ENCODE data around the gene USP10.

DNA sequence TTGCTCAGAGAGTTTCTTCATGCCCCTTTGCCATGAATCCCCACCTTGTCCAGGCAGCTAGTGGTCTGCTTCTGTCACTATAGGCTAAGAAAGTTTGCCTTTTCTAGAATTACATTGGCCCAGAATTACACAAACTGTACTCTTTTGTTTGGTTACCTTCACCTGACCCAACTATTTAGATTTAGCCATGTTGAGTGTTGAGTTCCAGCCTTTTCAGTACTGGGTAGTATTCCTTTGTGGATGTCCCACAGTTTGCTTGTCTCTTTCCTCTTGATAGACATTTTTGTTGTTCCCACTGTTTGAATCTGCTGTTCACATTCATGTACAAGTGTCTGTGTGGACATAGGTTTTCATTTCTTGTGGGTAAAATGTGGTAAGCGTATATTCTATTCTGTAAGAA is 22.3 kb downstream of the USP10 start:
- TF ChIP-seq ZFX (IDR thresholded peaks at IDR 0.05): no peak
- TF ChIP-seq, protein P1, sequence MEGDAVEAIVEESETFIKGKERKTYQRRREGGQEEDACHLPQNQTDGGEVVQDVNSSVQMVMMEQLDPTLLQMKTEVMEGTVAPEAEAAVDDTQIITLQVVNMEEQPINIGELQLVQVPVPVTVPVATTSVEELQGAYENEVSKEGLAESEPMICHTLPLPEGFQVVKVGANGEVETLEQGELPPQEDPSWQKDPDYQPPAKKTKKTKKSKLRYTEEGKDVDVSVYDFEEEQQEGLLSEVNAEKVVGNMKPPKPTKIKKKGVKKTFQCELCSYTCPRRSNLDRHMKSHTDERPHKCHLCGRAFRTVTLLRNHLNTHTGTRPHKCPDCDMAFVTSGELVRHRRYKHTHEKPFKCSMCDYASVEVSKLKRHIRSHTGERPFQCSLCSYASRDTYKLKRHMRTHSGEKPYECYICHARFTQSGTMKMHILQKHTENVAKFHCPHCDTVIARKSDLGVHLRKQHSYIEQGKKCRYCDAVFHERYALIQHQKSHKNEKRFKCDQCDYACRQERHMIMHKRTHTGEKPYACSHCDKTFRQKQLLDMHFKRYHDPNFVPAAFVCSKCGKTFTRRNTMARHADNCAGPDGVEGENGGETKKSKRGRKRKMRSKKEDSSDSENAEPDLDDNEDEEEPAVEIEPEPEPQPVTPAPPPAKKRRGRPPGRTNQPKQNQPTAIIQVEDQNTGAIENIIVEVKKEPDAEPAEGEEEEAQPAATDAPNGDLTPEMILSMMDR (conservative IDR thresholded peaks at IDR 0.05): no peak

All from C4-2B (cell line).